NCI-H1105 (cell line): ENCODE data around the gene LINGO1.

Experiments used
- DNase-seq: peaks from one replicate; lab custom pipeline; 2025; lab: John Stamatoyannopoulos, UW

The LINGO1 gene

DNA sequence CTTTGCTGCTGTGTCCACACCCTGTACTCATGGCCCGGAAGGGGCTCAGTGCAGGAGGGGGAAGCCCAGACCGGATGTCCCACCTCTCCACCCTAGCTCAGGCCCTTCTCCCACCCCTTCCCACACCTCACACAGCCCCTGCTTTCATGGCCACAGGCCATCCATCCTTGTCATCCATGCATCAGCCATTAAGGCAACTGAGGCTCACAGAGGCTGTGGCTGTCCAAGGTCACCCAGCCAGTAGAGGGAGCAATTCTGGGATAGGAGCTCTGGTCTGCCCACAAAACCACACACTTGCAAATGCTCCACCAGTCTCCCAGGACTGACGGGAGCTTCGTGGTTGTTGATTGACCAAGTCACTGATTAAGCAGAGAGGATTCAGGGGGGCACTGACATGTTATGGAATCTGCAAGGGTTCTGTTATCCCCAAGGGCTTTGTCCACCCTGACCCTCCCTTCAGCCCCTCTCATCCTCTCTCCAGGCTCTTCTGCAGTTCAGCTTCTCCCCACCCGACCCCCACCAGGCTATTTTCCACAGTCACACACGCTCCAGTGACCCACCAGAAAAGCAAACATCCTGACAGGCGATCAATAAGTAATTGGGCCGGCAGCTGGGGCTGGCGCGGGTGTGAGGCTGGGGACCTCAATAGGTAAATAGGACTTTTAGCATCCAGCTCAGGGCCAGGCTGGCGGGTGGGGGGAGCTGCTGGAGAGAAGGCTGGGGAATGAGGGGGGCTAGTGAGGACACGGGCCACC lies 15.1 kb downstream of the LINGO1 start:
- DNase-seq, result no peak

GRCh38 chr15:77616072-77616471 lies 16.6 kb downstream of the LINGO1 start:
- no peak for DNase-seq

DNA sequence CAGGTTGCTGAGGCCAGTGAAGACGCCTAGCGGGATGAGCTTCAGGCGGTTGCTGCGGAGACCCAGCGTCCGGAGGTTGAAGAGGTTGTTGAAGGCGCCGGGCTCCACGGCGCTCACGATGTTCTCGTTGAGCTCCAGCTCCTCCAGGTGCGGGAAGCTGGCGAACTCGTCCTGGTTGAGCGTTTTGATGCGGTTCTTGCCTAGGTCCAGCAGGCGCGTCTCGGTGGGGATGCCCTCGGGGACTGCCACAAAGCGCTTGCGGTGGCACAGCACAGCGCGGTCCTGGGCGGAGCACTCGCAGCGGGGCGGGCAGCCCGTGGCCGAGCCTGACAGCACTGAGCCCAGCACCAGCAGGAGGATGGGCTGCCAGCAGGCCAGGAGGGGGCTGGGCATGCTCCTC lies 17.2 kb downstream of the LINGO1 start:
- no peak for DNase-seq

- no peak for DNase-seq
These were observed 18.4 kb downstream of the LINGO1 start for GRCh38 chr15:77614251-77614806.

- DNase-seq, result no peak
These were observed 18.9 kb downstream of the LINGO1 start for GRCh38 chr15:77613814-77614213.

DNA sequence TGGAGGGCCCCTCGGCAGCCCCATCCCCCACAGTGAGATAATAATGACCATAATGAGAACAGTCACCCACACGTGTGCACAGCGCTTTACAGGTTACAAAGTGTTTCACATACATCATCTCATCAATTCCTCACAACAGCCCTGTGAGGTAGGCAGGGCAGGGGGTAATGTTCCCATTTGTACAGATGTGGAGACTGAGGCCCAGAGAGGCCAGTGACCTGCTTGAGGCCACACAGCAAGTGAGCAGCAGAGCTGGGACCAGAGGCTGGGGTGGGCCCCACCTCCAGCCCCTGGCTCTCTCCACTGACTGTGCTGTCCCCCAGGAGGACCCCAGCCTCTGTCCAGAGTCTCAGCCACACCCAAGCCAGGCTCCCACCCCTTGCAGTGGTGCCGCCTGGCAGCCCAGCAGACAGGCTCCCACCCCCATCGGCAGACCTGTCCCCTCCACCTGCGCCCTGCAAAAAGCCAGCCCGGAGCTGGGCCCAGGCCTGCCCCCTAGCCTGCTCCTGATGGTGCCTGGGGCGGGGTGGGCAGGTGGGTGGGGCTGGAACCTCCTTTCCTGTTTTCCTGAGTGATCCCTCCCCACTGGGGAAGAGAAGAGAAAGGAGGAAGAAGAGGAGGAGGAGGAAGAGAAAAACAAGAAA lies 19.6 kb downstream of the LINGO1 start:
- DNase-seq, result no peak

GRCh38 chr15:77611767-77612166 lies 20.9 kb downstream of the LINGO1 start:
- no peak for DNase-seq

GRCh38 chr15:77610731-77611130 lies 22.0 kb downstream of the LINGO1 start:
- DNase-seq, result no peak

GRCh38 chr15:77609558-77609957 lies 23.2 kb downstream of the LINGO1 start:
- no peak for DNase-seq

GRCh38 chr15:77608774-77609173 lies 23.9 kb downstream of the LINGO1 start:
- no peak for DNase-seq

- DNase-seq, result no peak
These were observed 24.8 kb downstream of the LINGO1 start for GRCh38 chr15:77607894-77608261.

DNA sequence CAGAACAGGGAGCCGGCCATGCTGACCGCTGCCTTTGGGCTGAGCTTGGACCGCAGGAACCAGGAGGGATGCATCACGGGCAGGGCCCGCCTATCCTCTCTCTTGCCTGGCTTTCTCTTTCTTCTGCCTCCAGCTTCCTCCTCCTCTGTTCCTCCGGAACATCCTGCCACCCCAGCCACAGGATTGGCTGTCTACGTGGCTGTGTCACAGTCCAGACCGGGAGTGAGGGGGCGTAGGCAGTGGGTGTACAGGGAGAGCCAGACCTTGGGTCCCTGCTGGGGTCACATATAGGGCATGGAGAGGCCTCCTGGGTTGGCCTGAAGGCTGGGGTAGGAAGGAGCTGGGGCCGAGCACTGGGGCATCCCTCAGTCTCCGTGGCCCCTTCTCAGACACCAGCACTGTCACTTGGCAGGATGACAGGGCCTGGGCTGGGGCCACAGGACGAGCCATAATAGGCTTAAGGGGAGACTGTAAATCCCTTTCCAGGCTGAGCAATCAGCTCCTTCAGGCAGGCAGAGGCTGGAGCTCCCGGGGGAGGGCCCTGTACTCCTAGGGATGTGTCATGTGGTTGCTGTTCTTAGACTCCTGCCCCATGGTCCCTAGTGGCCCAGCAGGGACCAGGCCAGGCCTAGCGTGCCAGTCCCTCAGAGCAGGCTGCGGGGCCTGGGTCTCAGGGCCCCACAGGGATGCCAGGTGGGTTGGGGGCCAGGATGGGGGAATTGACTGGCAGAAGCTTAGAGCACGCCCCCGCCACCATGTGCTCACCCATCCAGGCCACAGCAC lies 25.4 kb downstream of the LINGO1 start:
- no peak for DNase-seq

GRCh38 chr15:77606142-77607034 lies 26.3 kb downstream of the LINGO1 start:
- DNase-seq, result no peak

DNA sequence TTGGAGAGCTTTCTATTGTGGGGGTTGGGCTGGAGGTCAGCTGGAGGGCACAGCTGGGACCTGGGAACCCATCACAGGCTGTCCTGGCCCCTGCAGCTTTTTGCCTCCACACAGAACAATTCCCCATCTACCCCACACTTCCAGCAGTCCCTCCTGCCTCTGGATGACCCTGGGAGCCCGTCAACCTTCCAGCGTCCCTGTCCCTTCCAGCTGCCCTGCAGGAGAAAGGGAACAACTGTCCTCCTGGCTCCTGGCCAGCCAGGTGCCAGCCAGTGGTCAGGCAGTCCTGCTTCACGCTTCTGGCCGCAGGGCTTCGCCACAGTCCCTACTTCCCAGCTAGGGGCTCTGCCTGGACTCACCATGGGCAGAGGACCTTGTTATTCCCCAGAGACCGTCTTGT lies 27.2 kb downstream of the LINGO1 start:
- no peak for DNase-seq

- DNase-seq, result no peak
These were observed 27.7 kb downstream of the LINGO1 start for GRCh38 chr15:77604973-77605372.

- no peak for DNase-seq
These were observed 28.9 kb downstream of the LINGO1 start for GRCh38 chr15:77603611-77604336.

- no peak for DNase-seq
These were observed 29.9 kb downstream of the LINGO1 start for GRCh38 chr15:77602800-77603199.

GRCh38 chr15:77599899-77600298 lies 32.8 kb downstream of the LINGO1 start:
- DNase-seq, result no peak

- no peak for DNase-seq
These were observed 33.4 kb downstream of the LINGO1 start for GRCh38 chr15:77599357-77599756.

- DNase-seq, result no peak
These were observed 34.1 kb downstream of the LINGO1 start for GRCh38 chr15:77598644-77599043.
